HepG2 (cell line): ENCODE data around the gene MEGF6. TPM values are rescaled to one million over a fixed set of nuclear protein-coding genes. Genes with fewer than 3 reads are reported as not detected.
A peak's percentile ranks its signal among the peaks of the same experiment; 100 is the strongest.

Experiments
- FOXO1 ChIP-seq: sonication (generic); formaldehyde crosslinking; IDR thresholded peaks from 2 replicates; pipeline ENCODE4 v1.4.0; 2020; ENCODE audit warnings: missing genetic modification reagents
- GABPB1 ChIP-seq: IDR thresholded peaks from 2 replicates; pipeline ENCODE4 v1.6.1; 2016; ENCODE audit warnings: mild to moderate bottlenecking, missing genetic modification reagents, moderate library complexity, missing compliant biosample characterization
- MLLT10 ChIP-seq: sonication (generic); formaldehyde crosslinking; IDR thresholded peaks from 2 replicates; pipeline ENCODE4 v1.4.0; 2020; ENCODE audit warnings: missing genetic modification reagents
- PAF1 ChIP-seq: IDR thresholded peaks from 2 replicates; pipeline ENCODE4 v1.6.1; 2016; ENCODE audit warnings: missing genetic modification reagents, missing compliant biosample characterization
- PHF20 ChIP-seq: sonication (generic); formaldehyde crosslinking; IDR thresholded peaks from 2 replicates; pipeline ENCODE4 v1.5.0; 2020; ENCODE audit warnings: mild to moderate bottlenecking, missing genetic modification reagents
- RNF2 ChIP-seq: fragments of 450-650 bp; conservative IDR thresholded peaks from 2 replicates; pipeline ENCODE4 v1.6.1; 2016; ENCODE audit warnings: low read depth
- RXRB ChIP-seq: IDR thresholded peaks from 2 replicates; pipeline ENCODE4 v1.6.1; 2016; ENCODE audit warnings: borderline replicate concordance, missing genetic modification reagents, missing compliant biosample characterization
- SALL1 ChIP-seq: sonication (generic); formaldehyde crosslinking; IDR thresholded peaks from 2 replicates; pipeline ENCODE4 v1.8.0; 2022; ENCODE audit warnings: mild to moderate bottlenecking, missing genetic modification reagents
- SCMH1 ChIP-seq: sonication (generic); formaldehyde crosslinking; IDR thresholded peaks from 2 replicates; pipeline ENCODE4 v1.9.0; 2021; ENCODE audit warnings: missing genetic modification reagents, mild to moderate bottlenecking, borderline replicate concordance
- TSC22D2 ChIP-seq: sonication (generic); formaldehyde crosslinking; IDR thresholded peaks from 2 replicates; pipeline ENCODE4 v1.5.1; 2020; ENCODE audit warnings: missing genetic modification reagents, mild to moderate bottlenecking, borderline replicate concordance
- ZNF160 ChIP-seq: sonication (generic); formaldehyde crosslinking; IDR thresholded peaks from 2 replicates; pipeline ENCODE4 v1.8.0; 2022; ENCODE audit warnings: mild to moderate bottlenecking, inconsistent platforms, missing genetic modification reagents
- ZNF24 ChIP-seq: fragments of 450-650 bp; IDR thresholded peaks from 2 replicates; pipeline ENCODE4 v1.6.1; 2017; ENCODE audit warnings: antibody characterized with exemption, mild to moderate bottlenecking
- ZNF501 ChIP-seq: sonication (generic); formaldehyde crosslinking; IDR thresholded peaks from 2 replicates; pipeline ENCODE4 v1.5.1; 2020; ENCODE audit warnings: mild to moderate bottlenecking, moderate library complexity, missing genetic modification reagents
- ZNF530 ChIP-seq: sonication (generic); formaldehyde crosslinking; IDR thresholded peaks from 2 replicates; pipeline ENCODE4 v1.5.0; 2020; ENCODE audit warnings: low read depth, mild to moderate bottlenecking, missing genetic modification reagents
- ZNF543 ChIP-seq: sonication (generic); formaldehyde crosslinking; IDR thresholded peaks from 2 replicates; pipeline ENCODE4 v1.4.0; 2020; ENCODE audit warnings: mild to moderate bottlenecking, missing genetic modification reagents
- polyA plus RNA-seq, 8 experiments: library from polyadenylated mRNA; depleted of rRNA in 3 of 8; stranded (reverse) in 7 of 8; unstranded in 1 of 8; fragments of >200 nt; fragmentation: Illumina TruSeq in 4 of 8; extraction: Trizol in 4 of 8; gene quantifications; 2 replicates each; pipeline versions ENCODE4 v1.2.1 to v1.2.3, GENCODE V29; 2011 to 2016; ENCODE audit warnings: low read depth in 4 of 8, missing spikeins in 1 of 8, mixed read lengths in 1 of 8; ENCODE audit not compliant: insufficient read depth in 1 of 8
- total RNA-seq, 5 experiments: library from RNA; depleted of rRNA; stranded (reverse); fragments of >200 nt; fragmentation: Illumina TruSeq; extraction: Trizol; gene quantifications; 2 replicates each; pipeline ENCODE4 v1.2.3, GENCODE V29; 2016; ENCODE audit warnings: low read depth in 1 of 5
- TF ChIP-seq, protein P1 (sequence below): sonication (generic); formaldehyde crosslinking; IDR thresholded peaks from 2 replicates; pipeline ENCODE4 v1.5.0; 2020; ENCODE audit warnings: mild to moderate bottlenecking, missing genetic modification reagents, moderate library complexity
- TF ChIP-seq, protein P2 (sequence below): sonication (generic); formaldehyde crosslinking; IDR thresholded peaks from 2 replicates; pipeline ENCODE4 v1.4.0; 2020; ENCODE audit warnings: missing genetic modification reagents
- TF ChIP-seq, protein P3 (sequence below): sonication (generic); formaldehyde crosslinking; IDR thresholded peaks from 2 replicates; pipeline ENCODE4 v1.4.0; 2020; ENCODE audit warnings: missing genetic modification reagents
- TF ChIP-seq, protein P4 (sequence below): sonication (generic); formaldehyde crosslinking; IDR thresholded peaks from 2 replicates; pipeline ENCODE4 v1.4.0; 2020; ENCODE audit warnings: low read depth, missing genetic modification reagents
- TF ChIP-seq, protein P5 (sequence below): sonication (generic); formaldehyde crosslinking; IDR thresholded peaks from 2 replicates; pipeline ENCODE4 v1.8.0; 2022; ENCODE audit warnings: mild to moderate bottlenecking, missing genetic modification reagents

Gene MEGF6
- total and polyA plus RNA-seq, 2 of the 13 experiments (the other 11 are each of a cell fraction or from before 2014, with no cell fraction given): 1.9 TPM

DNA sequence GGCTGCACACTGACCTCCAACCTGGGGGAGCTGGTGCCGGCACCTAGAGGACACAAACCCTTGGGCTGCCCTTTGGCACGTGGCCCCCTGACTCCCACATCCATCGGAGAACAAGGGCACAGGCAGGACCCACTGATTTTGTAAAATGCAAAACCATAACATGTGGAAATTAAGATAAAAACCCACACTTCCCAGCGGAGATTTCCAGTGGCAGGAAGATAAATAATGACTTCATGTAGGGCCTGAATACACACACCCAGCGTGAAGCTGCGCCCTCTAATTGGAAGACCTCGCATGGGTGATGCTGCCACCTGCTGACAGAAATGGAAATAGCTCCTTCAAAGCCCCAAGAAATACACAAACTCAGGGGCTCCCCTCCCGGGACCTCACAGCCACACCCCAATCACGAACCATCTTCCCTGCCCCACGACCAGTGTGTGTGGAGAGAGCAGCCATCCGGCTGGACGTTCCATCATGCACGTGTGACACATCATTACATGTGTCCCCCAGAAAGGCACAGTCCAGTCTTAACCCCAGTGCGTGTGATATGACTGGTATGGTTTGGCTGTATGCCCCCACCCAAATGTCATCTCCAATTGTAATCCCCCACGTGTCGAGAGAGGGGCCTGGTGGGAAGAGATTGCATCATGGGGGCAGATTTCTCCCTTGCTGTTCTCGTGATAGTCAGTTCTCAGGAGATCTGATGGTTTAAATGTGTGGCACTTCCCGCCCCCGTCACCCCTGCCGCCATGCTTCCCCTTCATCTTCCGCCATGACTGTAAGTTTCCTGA is 7.8 kb upstream of the MEGF6 start (continued):
- TF ChIP-seq, protein P1, sequence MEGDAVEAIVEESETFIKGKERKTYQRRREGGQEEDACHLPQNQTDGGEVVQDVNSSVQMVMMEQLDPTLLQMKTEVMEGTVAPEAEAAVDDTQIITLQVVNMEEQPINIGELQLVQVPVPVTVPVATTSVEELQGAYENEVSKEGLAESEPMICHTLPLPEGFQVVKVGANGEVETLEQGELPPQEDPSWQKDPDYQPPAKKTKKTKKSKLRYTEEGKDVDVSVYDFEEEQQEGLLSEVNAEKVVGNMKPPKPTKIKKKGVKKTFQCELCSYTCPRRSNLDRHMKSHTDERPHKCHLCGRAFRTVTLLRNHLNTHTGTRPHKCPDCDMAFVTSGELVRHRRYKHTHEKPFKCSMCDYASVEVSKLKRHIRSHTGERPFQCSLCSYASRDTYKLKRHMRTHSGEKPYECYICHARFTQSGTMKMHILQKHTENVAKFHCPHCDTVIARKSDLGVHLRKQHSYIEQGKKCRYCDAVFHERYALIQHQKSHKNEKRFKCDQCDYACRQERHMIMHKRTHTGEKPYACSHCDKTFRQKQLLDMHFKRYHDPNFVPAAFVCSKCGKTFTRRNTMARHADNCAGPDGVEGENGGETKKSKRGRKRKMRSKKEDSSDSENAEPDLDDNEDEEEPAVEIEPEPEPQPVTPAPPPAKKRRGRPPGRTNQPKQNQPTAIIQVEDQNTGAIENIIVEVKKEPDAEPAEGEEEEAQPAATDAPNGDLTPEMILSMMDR (CRISPR knock-in tag): peak; percentile 82
- TF ChIP-seq GABPB1: no peak
- no peak for TF ChIP-seq ZNF543
- TF ChIP-seq SALL1 (CRISPR knock-in tag): no peak
- TF ChIP-seq, protein P2, sequence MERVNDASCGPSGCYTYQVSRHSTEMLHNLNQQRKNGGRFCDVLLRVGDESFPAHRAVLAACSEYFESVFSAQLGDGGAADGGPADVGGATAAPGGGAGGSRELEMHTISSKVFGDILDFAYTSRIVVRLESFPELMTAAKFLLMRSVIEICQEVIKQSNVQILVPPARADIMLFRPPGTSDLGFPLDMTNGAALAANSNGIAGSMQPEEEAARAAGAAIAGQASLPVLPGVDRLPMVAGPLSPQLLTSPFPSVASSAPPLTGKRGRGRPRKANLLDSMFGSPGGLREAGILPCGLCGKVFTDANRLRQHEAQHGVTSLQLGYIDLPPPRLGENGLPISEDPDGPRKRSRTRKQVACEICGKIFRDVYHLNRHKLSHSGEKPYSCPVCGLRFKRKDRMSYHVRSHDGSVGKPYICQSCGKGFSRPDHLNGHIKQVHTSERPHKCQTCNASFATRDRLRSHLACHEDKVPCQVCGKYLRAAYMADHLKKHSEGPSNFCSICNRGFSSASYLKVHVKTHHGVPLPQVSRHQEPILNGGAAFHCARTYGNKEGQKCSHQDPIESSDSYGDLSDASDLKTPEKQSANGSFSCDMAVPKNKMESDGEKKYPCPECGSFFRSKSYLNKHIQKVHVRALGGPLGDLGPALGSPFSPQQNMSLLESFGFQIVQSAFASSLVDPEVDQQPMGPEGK: peak; percentile 23; the same call in 1 of the 2 replicates
- no peak for TF ChIP-seq SCMH1 (CRISPR knock-in tag)
- no peak for TF ChIP-seq FOXO1
- no peak for TF ChIP-seq ZNF160 (CRISPR knock-in tag)
- no peak for TF ChIP-seq TSC22D2
- TF ChIP-seq, protein P3, sequence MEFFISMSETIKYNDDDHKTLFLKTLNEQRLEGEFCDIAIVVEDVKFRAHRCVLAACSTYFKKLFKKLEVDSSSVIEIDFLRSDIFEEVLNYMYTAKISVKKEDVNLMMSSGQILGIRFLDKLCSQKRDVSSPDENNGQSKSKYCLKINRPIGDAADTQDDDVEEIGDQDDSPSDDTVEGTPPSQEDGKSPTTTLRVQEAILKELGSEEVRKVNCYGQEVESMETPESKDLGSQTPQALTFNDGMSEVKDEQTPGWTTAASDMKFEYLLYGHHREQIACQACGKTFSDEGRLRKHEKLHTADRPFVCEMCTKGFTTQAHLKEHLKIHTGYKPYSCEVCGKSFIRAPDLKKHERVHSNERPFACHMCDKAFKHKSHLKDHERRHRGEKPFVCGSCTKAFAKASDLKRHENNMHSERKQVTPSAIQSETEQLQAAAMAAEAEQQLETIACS (CRISPR knock-in tag): no peak
- TF ChIP-seq PAF1: no peak
- TF ChIP-seq MLLT10 (CRISPR knock-in tag): no peak
- TF ChIP-seq RXRB (CRISPR knock-in tag): no peak
- TF ChIP-seq, protein P4, sequence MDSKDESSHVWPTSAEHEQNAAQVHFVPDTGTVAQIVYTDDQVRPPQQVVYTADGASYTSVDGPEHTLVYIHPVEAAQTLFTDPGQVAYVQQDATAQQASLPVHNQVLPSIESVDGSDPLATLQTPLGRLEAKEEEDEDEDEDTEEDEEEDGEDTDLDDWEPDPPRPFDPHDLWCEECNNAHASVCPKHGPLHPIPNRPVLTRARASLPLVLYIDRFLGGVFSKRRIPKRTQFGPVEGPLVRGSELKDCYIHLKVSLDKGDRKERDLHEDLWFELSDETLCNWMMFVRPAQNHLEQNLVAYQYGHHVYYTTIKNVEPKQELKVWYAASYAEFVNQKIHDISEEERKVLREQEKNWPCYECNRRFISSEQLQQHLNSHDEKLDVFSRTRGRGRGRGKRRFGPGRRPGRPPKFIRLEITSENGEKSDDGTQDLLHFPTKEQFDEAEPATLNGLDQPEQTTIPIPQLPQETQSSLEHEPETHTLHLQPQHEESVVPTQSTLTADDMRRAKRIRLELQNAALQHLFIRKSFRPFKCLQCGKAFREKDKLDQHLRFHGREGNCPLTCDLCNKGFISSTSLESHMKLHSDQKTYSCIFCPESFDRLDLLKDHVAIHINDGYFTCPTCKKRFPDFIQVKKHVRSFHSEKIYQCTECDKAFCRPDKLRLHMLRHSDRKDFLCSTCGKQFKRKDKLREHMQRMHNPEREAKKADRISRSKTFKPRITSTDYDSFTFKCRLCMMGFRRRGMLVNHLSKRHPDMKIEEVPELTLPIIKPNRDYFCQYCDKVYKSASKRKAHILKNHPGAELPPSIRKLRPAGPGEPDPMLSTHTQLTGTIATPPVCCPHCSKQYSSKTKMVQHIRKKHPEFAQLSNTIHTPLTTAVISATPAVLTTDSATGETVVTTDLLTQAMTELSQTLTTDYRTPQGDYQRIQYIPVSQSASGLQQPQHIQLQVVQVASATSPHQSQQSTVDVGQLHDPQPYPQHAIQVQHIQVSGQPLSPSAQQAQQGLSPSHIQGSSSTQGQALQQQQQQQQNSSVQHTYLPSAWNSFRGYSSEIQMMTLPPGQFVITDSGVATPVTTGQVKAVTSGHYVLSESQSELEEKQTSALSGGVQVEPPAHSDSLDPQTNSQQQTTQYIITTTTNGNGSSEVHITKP (CRISPR knock-in tag): 0 out of 2 replicates have a peak, but pooled peaks have one; percentile 19
- TF ChIP-seq, protein P5, sequence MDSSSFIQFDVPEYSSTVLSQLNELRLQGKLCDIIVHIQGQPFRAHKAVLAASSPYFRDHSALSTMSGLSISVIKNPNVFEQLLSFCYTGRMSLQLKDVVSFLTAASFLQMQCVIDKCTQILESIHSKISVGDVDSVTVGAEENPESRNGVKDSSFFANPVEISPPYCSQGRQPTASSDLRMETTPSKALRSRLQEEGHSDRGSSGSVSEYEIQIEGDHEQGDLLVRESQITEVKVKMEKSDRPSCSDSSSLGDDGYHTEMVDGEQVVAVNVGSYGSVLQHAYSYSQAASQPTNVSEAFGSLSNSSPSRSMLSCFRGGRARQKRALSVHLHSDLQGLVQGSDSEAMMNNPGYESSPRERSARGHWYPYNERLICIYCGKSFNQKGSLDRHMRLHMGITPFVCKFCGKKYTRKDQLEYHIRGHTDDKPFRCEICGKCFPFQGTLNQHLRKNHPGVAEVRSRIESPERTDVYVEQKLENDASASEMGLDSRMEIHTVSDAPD (CRISPR knock-in tag): no peak
- TF ChIP-seq PHF20 (CRISPR knock-in tag): no peak
- no peak for TF ChIP-seq ZNF24
- TF ChIP-seq RNF2: 0 out of 2 replicates have a peak, but pooled peaks have one; percentile 24
- 0 out of 2 replicates have a peak, but pooled peaks have one; percentile 37 for TF ChIP-seq ZNF501 (CRISPR knock-in tag)
- TF ChIP-seq ZNF530 (CRISPR knock-in tag): no peak
